ENCODE data around the gene ANKRD33B.
"Not testable (repeated sequence)": the region's sequence is repeated elsewhere in the genome, so short reads cannot be mapped to it uniquely, and the experiment has no call there.

The ANKRD33B gene

DNA sequence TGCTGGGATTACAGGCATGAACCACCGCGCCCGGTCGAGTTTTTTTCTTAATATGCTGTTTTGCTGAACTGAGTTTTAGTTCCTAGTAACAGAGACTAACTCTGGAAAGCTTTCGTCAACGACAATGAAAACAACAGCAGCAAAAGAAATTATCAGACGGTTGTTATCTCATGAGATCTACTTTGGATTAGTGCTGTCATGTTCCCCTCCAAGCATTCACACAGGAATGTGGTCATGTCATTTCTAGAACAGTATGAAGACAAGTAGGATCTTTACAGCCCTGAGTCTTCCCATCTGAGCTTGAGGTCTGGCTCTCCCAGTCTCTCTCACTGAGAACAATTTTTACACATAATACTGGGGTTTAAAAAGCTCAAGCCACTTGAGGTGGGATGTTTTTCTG is 4.0 kb upstream of the ANKRD33B start:
- DNase-seq, result no peak

DNA sequence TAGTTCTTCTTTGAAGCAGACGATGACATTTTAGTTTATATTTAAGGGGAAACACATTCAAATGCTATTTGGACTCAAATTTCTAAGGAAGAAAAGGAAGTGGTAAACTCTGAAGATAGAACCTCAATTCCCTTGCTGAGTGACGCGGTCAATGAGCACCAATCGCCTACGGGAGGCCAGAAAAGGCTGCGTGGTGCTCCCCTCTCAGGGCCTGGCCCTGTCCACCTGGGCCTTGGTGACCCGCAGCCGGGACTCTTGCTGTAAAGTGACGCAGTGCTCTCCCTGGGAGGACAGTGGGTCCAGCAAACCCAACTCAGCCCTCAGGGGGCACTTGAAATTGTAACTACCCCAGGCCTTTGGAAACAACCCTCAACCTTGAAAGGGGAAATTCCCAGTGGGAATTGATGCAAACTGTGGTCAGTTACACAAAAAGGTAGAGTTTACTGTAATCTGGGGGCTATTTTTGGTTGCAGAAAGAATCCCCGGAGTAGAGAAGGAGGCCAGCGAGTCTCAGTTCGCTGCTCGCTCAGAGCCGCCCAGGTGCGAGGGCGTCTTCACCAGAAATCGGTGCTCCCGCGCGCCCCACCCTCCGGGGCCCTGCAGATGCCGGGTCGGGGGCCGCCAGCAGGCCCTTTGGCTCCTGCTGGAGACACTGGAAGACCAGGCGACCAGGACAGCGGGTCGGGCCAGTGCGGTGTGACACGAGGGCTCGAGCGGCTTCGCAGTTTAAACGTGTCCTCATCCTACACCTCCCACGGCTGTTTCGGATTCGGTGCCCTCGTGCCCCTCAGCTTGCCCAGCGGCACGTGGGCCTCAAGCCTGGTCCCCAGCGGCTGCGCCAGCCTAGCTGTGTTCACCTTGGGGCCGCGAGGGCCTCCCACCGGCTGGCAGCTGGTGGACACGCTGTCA is 1.4 kb upstream of the ANKRD33B start:
- peak; percentile 70 for DNase-seq

DNA sequence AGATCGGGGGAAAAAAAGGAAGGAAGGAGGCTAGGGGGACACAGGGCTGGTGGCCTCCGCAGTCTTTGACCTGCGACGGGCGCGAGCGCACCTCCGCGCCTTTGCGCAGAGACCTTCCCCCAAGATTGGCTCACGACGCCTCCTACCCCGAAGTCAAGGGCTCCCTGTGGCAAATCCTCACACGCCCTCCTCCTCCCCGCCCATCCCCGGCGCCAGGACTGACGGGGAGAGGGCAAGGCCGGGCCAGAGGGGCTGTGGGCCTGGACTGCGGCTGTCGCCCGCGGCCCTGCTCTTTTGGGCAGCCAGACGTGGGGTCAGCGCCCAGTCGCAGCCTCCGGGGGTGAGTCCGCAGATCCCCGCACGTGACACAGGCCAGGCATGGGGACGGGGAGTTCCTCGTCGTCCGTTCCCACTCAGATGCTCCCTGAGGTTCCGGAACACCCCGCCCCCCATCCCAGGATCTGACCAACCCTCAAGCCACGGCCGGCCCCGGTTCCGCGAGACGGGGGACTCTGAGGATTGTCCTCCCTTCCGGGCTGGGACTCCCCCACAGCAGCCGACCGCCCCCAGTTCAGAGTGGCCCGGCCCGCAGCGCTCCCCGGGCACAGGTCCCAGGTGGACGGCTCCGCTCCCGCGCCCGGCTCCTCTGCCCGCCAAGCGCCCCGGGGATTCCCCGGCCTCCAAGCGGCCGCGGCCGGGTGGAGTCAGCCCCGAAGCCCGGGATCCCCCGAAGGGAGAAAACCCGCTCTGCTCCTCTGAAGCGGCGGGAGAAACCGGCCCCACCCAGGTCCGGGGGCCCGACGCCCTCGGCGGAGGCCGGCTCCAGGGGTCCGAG is 543 bp upstream of the ANKRD33B start:
- peak; percentile 61 for DNase-seq

DNA sequence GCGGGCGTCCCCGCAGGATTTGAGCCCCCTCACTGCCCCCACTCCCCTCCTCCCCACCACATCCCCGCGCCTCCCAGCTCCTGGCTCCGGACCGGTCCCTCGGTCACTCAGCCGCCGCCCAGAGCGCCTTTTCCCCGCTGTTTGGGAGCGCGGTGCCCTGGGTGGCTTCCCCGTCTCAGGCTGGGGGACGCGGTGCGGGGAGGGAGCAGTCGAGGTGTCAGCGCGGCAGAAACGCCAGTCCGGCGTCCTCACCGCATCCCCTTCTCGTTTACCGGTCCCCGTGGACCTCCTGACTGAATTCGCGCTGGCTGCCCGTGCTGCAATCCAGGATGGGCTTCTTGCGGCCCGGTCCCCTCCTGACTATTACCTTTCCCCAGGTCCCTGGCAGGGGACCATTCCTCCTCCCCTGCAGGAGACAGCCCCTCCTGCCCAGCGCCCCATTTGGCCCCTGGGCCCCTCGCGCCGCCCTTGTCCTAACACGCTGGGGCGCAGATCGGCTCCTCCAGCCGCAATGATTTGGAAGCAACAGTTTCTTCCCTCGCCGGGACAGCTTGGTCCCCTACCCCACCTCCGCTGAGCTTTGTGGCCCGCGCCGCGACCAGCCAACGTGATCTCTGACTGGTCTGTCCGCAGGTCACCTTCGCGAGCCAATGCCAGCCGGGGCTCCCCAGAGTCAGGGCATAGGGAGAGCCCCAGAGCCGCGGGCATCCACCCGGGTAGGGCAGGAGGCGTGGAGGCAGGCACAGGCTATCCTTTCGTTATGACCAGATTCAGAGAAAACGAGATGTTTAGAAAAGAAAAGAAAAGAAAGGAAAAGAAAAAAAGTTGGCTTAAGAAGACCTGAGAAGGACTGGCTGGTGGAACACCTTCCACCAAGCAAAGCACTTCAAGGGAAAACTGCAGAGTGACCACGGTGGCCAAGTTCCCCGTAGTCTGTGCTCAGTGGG is 1.2 kb downstream of the ANKRD33B start:
- peak; percentile 15 for DNase-seq

DNA sequence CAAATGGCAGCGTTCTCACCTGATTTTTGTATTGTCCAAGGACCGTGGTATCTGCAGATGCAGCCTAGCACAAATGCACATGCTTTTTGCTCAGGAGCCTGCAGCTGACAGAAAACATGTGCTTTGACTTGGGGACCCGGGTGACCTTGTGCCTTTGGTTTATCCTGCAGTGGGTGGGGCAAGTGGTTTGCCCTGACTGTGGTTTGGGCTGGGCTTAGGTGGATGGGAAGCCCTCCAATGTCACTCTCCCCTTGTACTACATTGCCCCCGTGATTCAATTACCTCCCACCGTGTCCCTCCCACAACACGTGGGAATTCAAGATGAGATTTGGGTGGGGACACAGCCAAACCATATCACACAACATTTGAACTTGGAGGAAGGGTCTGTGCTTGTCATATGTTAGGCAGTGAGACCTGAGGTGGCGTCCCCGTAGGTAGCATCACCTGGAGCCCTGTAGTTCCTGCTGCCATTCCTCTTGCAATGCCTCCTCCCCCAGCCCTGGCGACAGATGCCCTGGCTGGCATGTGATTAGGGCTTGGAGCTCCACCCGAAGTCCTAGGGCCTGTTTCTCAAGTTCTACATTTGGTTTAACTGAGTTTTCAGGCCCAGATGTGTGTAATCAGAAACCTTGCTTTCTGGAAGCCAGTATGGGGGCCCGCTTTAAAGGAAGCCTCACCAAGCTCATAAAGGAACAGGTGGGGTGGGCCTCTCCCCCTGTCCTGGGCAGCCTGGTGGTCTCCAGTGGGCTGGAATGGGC is 2.1 kb downstream of the ANKRD33B start:
- DNase-seq, result no peak

DNA sequence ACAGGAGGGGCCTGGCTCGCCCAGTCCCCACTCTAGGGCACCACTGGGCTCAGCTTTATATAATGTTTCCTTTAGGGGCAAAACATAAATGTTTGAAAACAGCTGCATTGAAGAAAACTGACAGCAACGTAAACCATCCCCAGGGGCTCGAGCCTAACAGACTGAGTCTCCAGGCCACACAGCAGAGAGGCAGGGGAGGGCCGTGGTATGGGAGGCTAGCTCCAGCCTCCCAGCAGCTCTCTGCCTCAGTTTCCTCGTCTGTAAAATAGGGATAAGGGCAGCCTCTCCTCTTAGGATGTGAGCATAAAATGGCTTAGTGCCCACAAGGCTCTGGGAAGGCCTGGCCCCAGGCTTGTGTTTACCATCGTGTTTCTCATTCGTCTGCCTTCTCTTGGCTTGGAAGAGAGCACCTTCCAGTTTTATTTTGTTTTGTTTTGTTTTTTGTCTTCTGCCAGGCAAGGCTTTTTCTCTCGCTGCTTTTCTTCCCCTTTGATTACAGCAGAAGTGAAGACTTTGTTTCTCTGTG is 2.7 kb downstream of the ANKRD33B start:
- DNase-seq, result no peak

DNA sequence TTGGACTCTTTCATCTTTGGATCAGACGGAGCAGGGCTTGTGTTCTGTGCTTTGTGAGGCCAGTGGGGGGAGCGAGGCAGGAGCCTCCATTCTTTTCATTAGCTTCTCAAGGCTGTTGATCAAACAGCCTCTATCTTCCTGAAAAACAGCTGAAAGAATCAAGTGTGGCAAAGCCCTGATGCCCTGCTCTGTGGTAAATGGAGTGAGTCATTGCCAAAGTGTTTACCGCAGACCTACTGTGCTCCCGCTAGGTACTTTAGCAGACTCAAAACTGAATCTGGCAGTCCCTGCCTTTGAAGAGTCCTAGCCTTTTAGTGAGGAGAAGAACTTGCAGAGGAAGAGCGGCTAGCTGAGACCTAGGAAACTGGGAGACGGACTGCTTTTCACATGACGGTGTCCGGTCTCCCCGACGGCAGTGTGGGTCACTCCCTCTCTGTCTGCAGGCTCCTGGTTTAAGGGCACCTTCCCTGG is 3.3 kb downstream of the ANKRD33B start:
- DNase-seq, result no peak

DNA sequence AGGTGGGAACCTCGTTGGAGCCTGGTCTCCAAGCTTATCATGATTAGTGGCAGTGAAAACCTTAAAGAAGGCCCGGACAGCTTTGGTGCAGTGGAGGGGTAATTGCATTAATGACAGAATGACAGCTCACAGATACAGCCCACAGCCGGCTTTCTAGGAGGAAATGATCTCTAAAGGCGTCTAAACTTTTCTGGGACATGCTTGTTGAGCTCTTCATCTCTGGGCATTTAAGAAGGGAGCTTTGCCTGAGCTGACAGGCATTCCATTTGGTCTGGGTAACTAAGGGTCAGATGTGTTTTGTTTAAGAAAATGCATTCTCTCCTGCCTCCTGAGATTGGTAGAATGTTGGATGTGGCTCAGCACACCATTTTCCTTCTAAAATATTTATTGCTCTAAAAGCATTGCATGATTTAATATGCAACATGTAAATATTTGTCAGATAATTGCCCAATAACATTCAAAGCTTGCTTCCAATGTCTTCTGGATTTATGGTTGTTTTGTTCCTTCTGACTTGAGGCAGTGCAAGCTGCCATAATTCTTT is 4.0 kb downstream of the ANKRD33B start:
- no peak for DNase-seq

DNA sequence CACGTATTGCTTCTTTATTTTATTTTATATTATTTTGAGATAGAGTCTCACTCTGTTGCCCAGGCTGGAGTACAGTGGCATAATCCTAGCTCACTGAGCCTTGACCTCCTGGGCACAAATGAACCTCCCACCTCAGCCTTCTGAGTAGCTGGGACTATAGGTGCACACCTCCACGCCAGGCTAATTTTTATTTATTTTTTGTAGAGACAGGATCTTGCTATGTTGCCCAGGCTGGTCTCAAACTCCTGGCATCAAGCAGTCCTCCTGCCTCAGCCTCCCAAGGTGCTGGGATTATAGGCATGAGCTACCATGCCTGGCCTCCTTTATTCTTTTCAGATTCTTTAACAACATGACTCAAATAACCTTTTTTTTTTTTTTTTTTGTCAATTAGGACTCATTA is 6.7 kb downstream of the ANKRD33B start:
- DNase-seq, result not testable (repeated sequence)

DNA sequence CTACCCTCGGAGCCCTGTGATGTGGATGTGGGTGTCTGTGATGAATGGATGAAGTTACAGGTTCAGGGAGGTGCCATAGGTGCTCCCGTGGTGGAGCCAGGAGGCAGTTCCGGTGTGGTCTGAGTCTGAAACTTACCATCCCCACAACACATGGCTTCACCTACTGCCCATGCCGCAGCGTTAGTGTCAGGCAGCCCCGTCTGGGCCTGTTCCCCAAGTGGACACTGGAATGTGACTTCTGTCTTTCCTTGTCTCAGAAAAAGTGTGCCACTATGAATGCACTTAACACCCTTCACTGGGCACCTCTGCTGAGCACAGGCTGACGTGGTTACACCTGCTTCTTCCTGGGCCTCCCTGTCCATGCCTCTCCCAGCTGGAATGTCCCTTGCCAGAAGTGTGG is 8.6 kb downstream of the ANKRD33B start:
- DNase-seq, result no peak

DNA sequence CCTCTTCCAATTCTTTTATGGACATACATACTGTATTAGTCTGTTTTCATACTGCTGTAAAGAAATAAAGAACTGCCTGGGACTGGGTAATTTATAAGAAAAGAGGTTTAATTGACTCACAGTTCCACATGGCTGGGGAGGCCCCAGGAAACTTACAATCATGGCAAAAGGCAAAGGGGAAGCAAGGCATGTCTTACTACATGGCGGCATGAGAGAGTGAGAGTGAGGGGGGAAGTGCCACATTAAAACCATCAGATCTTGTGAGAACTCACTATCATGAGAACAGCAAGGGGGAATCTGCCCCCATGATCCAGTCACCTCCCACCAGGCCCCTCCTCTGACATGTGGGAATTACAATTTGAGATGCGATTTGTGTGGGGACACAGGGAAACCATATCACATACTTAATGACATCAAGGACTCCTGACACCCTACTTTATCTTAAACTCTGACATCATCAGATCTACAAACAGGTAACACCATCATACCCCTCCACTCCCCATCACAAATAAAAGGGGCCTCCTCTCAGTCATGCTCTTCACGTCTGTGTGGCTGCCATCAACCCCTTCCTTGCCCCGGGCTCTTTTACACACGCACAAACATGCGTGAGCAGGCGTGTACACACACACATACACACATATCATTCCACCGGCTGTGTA is 9.7 kb downstream of the ANKRD33B start:
- DNase-seq, result peak; percentile 77

DNA sequence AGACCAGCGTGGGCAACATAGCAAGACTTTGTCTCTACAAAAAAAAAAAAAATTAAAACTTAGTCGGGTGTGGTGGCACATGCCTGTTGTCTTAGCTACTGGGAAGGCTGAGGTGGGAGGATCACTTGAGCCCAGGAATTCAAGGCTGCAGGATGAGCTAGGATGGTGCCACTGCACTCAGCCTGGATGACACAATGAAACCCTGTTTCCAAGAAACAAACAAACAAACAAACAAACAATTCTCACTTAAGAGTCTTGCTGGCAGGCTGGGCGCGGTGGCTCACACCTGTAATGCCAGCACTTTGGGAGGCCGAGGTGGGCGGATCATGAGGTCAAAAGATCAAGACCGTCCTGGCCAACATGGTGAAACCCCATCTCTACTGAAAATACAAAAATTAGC is 11.0 kb downstream of the ANKRD33B start:
- not testable (repeated sequence) for DNase-seq

DNA sequence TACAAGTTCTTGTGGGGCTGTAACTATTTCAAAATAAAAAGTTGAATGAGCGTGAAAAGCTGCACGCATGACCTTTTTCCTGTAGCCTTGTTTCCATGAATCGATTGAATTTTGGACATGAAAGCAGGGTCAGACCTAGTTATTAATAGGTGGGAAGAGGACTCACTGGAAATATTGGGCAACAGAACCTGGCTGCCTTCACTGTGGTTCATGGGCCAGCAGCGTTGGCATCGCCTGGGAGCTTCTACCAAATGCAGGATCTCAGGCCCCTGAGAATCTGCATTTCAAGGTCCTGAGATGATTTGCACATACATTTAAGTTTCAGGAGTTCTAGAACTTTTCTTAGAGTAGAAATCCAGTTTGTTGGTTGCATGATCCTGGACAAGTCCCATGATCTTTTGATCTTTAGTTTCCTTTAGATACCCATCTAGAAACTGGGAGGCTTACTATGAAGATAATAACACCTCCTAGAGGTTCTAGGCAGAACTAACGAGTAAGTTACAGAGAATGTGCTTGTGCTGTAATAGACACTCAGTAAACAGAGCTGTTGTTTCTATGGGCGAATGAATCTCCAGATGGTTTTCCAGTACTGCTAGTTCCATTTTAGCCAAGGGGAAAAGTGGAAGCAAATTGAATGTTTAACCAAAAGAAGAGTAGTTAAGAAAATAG is 12.4 kb downstream of the ANKRD33B start:
- no peak for DNase-seq

DNA sequence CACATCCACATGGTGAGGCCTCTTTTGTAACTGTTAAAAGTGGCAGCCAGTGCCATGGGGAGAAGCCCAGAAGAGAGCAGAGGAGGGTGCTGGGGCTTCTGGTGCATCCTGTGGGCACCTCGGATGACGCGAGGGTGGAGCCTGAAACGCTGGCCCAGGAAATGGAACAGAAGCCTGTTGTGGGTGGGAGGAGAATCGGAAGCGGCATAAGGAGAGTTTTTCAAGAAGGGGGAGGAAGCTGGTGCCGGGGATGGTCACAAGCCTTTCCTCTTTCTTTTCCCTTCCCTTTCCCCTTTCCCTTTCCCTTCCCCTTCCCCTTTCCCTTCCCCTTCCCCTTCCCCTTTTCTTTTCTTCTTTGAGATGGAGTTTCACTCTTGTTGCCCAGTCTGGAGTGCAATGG is 12.9 kb downstream of the ANKRD33B start:
- peak; percentile 75 for DNase-seq

DNA sequence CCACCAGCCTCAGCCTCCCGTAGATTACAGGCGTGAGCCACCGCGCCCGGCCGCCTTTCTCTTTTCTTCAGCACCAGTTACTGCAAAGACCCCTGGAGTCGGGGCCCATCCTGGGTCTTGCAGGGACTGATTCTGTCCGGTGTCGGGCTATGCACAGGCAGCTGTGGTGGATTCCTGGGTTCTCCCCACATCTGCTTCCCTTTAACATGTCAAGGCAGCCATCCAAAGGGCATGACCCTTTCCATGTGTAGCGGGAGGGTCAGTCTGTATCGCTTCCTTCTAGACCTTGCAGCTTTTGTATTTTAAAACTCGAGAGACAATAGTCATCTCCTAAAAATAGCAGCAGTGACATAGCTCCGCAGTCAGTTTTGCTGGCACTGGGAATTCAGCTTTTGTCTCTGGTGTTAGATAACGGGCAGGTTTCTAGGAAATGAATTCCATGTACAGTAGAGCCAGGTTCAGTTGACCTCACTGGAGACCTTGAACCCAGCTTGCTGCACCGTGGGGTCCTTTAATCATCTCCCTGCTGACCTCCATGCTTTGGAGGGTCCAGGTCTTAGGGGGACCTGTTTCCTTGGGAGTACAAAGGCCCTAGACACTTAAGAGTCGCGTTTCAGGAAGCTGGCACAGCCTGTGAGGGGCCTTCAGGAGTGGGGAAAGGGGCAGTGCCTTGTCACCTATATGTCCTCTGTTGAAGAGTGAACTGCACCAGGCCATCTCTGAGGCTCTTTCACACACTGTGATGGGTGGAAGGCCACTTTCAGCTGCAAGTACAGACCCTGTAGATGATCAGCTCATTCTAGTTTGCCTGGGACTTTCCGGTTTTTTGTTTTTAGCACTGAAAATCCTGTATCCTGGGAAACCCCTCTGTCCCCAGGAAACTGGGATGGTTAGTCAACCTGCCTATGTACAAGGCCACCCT is 13.8 kb downstream of the ANKRD33B start:
- peak; percentile 88 for DNase-seq

DNA sequence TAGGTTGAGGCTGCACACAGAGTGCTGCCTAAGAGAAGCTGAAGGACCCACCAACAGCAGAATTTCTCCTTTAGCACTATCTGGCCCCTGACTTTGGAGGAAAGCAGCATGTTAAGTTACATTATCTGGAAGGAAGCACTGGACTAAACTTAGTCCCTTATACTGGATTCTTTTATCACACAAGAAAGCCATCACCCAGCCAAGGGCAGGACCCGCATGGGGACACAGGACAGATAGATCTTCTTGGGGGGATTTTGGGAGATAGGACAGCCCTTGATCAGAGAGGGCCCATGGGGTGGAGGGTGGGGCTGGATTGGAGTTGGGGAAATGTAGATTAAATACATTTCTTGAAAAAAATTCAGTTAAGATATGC is 14.4 kb downstream of the ANKRD33B start:
- no peak for DNase-seq

DNA sequence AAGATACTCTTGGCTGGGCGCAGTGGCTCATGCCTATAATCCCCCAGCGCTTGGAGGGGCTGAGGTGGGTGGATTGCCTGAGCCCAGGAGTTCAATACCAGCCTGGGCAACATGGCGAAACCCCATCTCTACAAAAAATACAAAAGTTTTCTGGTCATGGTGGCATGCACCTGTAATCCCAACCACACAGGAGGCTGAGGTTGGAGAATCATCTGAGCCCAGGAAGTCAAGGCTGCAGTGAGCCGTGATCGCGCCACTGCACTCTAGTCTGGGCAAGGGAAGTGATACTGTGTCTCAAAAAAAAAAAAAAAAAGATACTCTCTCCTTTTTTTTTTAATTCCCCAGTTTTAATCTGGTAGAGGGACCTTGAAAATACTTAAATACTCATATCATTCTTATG is 15.0 kb downstream of the ANKRD33B start:
- DNase-seq, result peak; percentile 52

DNA sequence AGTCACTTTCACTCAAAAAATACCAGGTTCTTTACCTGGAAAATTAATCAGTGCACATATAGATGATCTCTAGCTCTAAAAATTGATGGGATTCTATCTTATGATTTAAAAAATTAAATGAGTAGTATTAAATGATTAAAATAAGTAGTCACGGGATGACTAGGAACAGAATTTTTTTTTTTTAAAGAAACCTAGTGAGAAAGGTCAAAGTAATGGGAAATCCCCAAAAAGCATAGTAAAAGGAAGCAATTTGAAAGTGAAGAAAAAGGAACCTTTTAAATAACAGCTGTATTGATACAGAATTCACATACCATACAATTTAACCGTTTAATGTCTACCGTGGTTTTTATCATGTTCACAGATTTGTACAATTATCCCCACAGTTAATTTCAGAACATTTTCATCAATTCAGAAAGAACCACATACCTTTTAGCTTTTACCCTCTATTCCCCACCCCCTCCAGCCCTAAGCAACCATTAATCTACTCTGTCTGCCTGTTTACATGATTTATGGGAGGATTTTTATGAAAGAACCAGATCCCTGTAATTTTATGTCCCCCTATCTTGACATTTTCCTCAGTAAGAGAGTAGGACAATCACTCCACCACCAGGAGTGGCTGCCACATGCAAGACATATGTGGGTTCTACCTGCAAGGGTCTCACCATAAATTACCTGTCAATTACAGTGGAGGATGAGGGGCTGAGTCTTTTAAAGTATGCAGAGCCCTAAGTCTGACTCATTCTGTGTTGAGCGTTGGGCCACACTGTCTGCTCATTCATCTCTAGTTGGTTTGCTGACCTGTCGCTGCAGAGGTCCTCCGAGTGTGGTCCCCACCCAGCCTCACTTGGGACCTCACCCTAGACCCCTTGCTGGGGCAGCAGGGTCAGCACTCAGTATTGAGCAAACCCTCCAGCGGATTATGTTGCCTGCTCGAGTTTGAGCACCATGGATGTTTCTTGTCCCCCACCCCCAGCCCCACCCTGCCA is 16.0 kb downstream of the ANKRD33B start:
- peak; percentile 68 for DNase-seq
